Measurements from ENCODE around the gene RBMS3. TPM values are rescaled to one million over a fixed set of nuclear protein-coding genes. Genes with fewer than 3 reads are reported as not detected.

The RBMS3 gene
- total and polyA plus RNA-seq, 2 donors (not counting 1 experiment from before 2014, with no cell fraction given) = 26.9 to 68.4 TPM

- Histone ChIP-seq H3K79me2 (ENCODE audit: control insufficient read depth, insufficient read depth, low read length) (no peaks in the 10 kb centered on the region), H4K20me1 (ENCODE audit: control insufficient read depth, extremely low read depth, insufficient read depth, low read length) (no peaks in the 10 kb centered on the region), H2AFZ (ENCODE audit: low read length) (no peak overlapping the region), H3K27me3 (ENCODE audit: control insufficient read depth, insufficient read depth, low read length) (no peaks in the 10 kb centered on the region), H3K9ac (ENCODE audit: insufficient read depth, low read length) (no peak overlapping the region), H3K4me3 (replicated peaks in 1 of 4; ENCODE audit: control extremely low read depth in 1 of 4, insufficient read depth in 1 of 4, low read depth in 3 of 4, low read length in 4 of 4) (no peak overlapping the region), H3K9me3 (ENCODE audit: control insufficient read depth, insufficient read depth, low read depth, low read length) (no peaks in the 10 kb centered on the region), H3K36me3 (ENCODE audit: control insufficient read depth, insufficient read depth, low read length) (no peaks in the 10 kb centered on the region), H3K27ac (ENCODE audit: insufficient read depth, low read length) (no peak overlapping the region), H3K4me1 (ENCODE audit: control insufficient read depth, extremely low read depth, insufficient read depth, low read length) (no peaks in the 10 kb centered on the region), H3K4me2 (ENCODE audit: extremely low read depth, insufficient read depth, low read length) (no peak overlapping the region)
- TF ChIP-seq, protein P1, sequence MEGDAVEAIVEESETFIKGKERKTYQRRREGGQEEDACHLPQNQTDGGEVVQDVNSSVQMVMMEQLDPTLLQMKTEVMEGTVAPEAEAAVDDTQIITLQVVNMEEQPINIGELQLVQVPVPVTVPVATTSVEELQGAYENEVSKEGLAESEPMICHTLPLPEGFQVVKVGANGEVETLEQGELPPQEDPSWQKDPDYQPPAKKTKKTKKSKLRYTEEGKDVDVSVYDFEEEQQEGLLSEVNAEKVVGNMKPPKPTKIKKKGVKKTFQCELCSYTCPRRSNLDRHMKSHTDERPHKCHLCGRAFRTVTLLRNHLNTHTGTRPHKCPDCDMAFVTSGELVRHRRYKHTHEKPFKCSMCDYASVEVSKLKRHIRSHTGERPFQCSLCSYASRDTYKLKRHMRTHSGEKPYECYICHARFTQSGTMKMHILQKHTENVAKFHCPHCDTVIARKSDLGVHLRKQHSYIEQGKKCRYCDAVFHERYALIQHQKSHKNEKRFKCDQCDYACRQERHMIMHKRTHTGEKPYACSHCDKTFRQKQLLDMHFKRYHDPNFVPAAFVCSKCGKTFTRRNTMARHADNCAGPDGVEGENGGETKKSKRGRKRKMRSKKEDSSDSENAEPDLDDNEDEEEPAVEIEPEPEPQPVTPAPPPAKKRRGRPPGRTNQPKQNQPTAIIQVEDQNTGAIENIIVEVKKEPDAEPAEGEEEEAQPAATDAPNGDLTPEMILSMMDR (conservative IDR thresholded peaks at IDR 0.05 in 1 of 2, IDR thresholded peaks at IDR 0.05 in 1 of 2; ENCODE audit: low read depth in 1 of 2, low read length in 2 of 2) = no peak
- no peak for DNase-seq (ENCODE audit: low read depth in 2 of 2)
These were observed 277.0 kb downstream of the RBMS3 start for GRCh38 chr3:29557825-29558224.

- Histone ChIP-seq H3K9ac (ENCODE audit: insufficient read depth, low read length) (no peak overlapping the region), H3K27ac (ENCODE audit: insufficient read depth, low read length) (no peak overlapping the region), H3K79me2 (ENCODE audit: control insufficient read depth, insufficient read depth, low read length) (no peaks in the 10 kb centered on the region), H3K4me1 (ENCODE audit: control insufficient read depth, extremely low read depth, insufficient read depth, low read length) (no peaks in the 10 kb centered on the region), H4K20me1 (ENCODE audit: control insufficient read depth, extremely low read depth, insufficient read depth, low read length) (no peaks in the 10 kb centered on the region), H3K27me3 (ENCODE audit: control insufficient read depth, insufficient read depth, low read length) (no peaks in the 10 kb centered on the region), H2AFZ (ENCODE audit: low read length) (no peak overlapping the region), H3K36me3 (ENCODE audit: control insufficient read depth, insufficient read depth, low read length) (no peaks in the 10 kb centered on the region), H3K9me3 (ENCODE audit: control insufficient read depth, insufficient read depth, low read depth, low read length) (no peaks in the 10 kb centered on the region), H3K4me2 (ENCODE audit: extremely low read depth, insufficient read depth, low read length) (no peak overlapping the region), H3K4me3 (replicated peaks in 1 of 4; ENCODE audit: control extremely low read depth in 1 of 4, insufficient read depth in 1 of 4, low read depth in 3 of 4, low read length in 4 of 4) (no peak overlapping the region)
- TF ChIP-seq, protein P1 (conservative IDR thresholded peaks at IDR 0.05 in 1 of 2, IDR thresholded peaks at IDR 0.05 in 1 of 2; ENCODE audit: low read depth in 1 of 2, low read length in 2 of 2) = no peak
- no peak for TF ChIP-seq EZH2 (IDR thresholded peaks at IDR 0.05; ENCODE audit: low read length, missing control alignments)
- DNase-seq (ENCODE audit: low read depth in 2 of 2) = peak in 1 of 2 donors; percentile 24
These were observed 279.0 kb downstream of the RBMS3 start for GRCh38 chr3:29559741-29560465.

- Histone ChIP-seq H2AFZ (ENCODE audit: low read length) (no peak overlapping the region), H3K9ac (ENCODE audit: insufficient read depth, low read length) (no peak overlapping the region), H3K79me2 (ENCODE audit: control insufficient read depth, insufficient read depth, low read length) (no peaks in the 10 kb centered on the region), H3K27ac (ENCODE audit: insufficient read depth, low read length) (no peak overlapping the region), H3K4me3 (replicated peaks in 1 of 4; ENCODE audit: control extremely low read depth in 1 of 4, insufficient read depth in 1 of 4, low read depth in 3 of 4, low read length in 4 of 4) (no peak overlapping the region), H3K27me3 (ENCODE audit: control insufficient read depth, insufficient read depth, low read length) (no peaks in the 10 kb centered on the region), H3K4me2 (ENCODE audit: extremely low read depth, insufficient read depth, low read length) (no peak overlapping the region), H3K9me3 (ENCODE audit: control insufficient read depth, insufficient read depth, low read depth, low read length) (no peaks in the 10 kb centered on the region), H3K36me3 (ENCODE audit: control insufficient read depth, insufficient read depth, low read length) (no peaks in the 10 kb centered on the region), H4K20me1 (ENCODE audit: control insufficient read depth, extremely low read depth, insufficient read depth, low read length) (no peaks in the 10 kb centered on the region), H3K4me1 (ENCODE audit: control insufficient read depth, extremely low read depth, insufficient read depth, low read length) (no peaks in the 10 kb centered on the region)
- no peak for TF ChIP-seq EZH2 (IDR thresholded peaks at IDR 0.05; ENCODE audit: low read length, missing control alignments)
- TF ChIP-seq, protein P1 (conservative IDR thresholded peaks at IDR 0.05 in 1 of 2, IDR thresholded peaks at IDR 0.05 in 1 of 2; ENCODE audit: low read depth in 1 of 2, low read length in 2 of 2) = no peak
- peak in 1 of 2 donors; percentile 31 for DNase-seq (ENCODE audit: low read depth in 2 of 2)
These were observed 280.8 kb downstream of the RBMS3 start for GRCh38 chr3:29561651-29562149.
